ENCODE results near the gene UGT1A5.

The UGT1A5 gene

DNA sequence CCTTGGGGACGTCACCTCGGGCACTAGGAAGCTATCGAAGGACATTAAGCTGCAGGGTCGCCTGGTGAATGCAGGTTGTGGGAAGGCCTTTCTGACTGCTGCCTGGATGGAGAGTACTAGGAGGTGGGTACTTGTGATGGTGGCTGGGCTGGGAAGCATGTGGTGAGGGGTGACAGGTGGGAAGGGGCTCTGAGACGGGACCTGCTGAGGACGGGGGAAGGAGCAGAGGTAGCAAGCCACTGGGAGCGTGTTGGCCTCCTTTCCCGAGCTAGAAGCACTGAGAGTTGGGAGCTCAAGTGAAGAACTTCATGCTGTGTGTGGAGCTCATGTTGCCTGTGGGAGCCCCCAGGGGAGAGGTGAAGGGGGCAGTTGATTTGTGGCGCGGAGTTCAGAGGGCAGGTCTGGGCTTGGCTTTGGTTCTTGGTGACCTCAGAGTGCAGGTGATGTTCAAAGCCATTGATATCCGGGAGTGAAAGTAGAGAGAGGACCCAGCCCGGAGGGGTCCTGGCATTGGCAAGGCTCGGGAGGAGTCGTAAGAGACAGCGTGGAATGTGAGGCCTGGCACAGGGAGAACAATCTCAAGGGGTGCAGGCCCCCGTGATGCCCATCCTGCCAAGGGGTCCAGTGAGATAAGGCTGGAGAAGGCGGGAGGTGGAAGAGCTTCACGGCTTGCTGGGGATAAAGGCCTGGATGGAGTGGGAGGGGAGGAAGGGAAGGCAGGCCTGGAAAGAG lies 78.6 kb downstream of the UGT1A5 start:
- no peak for DNase-seq

DNA sequence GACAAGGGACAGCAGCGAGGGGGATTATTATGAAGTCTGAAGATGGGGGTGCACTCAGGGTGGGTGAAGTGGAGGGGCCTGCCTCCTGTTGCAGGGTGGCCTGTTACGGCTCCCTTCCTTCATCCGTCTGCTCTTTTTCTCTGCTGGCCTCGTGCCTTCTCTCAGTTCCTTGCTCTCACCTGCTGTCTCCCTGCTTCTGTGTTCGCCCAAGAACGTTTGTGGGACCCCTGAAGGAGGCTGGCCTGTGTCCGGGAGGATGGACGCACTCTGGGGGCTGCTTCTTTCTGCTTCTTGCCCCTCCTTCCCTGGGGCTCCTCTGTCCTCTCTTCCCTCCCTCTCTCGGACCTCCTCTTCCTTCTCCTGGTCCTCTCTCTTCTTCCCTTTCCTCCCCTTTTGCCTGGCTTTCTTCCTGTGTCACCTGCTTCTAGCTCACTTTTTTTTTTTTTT lies 79.2 kb downstream of the UGT1A5 start:
- no peak for DNase-seq

DNA sequence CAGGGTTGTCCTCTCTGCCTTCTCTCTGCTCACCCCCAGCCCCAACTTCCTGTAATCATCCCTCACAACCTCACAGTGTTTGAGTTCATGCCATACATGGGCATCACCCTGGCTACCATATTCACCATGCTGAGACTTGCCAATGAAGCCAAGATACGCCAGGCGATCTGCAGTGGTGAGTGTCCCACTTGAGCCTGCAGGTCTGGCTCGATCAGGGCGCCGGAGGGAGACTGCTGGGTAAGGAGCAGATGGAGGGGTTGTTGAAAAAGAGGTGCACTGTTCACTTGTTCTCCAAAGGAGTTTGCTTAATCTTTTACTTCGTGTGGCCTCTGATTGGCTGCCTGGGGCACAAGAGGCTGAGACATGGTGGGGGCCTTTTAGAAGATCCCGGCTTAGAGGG lies 80.0 kb downstream of the UGT1A5 start:
- DNase-seq: no peak

DNA sequence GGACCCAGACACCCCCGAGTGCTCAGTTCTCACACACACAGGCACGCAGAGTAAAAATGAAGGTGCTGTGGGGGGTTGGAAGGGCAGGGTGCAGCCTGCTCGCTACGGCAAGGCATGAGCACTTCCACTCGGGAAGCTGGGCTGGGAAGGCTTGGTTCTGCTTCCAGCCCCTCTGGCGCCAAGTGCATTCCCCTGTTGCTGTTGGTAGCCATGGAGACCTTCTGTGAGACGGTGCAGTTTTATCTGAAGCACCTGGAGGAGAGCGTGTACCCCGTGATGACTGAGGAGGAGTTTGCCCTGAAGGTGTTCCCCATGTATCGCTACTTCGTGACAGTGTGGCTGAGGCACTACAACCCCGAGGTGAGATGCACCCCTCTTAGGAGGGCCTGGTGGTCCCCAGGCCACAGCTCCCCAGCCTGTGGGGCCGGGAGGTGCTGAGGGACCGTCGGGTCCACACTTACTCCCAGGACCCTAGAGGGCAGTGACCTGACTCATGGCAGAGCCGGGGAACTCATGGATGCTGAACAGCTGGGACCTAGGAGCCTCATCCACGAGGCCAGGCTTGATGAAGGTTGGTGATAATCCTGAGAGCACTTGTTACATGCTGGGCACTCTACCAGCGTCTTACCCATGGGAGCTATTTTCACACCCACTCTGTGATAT lies 80.9 kb downstream of the UGT1A5 start:
- DNase-seq: no peak

DNA sequence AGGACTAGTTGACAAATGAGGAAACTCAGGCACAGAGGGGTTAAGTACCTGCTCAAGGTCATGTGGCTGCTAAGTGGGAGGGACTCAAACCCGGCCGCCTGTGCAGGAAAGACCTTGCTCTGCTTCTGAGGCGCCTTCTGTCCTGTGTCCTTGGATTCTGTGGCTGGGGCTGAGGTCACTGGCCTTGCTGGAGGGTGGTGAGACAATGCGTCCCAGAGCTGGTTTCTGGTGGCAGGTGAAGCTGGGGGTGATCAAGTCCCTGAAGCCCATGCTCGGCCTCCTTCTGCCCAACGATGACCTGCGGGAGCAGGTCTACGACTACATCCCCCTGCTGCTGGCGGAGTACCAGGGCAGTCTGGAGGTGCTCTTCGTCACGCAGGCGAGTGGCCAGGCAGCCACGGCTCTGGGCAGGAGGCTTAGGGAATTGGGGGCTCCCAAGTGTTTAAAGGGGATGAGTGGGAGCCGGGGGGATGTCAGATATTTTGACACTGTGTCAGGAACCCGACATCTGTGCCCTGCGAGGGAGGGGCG lies 81.5 kb downstream of the UGT1A5 start:
- no peak for DNase-seq

DNA sequence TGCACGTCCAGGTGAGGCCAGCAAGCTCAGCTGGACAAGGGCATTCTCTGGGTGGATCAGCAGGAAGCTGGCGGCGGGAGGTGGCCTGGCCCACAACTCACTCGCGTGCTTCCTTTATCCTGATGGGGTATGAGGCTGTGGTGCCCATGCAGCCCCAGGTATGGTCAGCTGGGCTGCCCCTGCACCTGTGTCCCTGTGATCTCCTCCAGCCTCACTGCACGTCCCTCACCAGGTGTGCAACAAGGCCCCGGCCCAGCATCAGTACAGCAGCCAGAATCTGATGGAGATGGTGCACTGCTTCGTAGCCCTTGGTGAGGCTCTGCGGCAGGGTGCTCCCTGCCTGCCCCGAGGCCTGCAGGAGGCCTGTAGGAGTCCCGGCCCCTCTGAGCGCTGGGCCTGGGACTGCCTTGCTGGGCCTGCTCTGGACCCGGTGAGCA lies 83.0 kb downstream of the UGT1A5 start:
- no peak for DNase-seq

DNA sequence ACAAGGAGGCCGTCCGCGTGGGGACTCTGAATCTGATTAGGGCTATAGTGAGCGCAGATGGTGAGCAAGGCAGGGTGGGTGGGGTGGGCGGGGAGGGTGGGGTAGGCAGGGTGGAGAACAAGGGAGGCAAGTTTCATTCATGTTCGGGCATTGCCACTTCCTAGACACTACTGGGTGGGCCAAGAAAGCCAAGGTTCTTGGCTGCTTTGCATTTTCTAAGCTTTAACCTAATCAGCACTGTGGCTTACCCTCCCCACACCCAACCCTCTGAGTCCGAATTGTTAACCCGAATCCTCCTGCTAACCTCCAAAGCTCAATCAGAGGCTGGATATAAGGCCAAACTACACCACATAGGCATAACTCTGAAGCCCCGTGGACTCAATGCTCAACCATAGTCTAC lies 83.5 kb downstream of the UGT1A5 start:
- DNase-seq: no peak

DNA sequence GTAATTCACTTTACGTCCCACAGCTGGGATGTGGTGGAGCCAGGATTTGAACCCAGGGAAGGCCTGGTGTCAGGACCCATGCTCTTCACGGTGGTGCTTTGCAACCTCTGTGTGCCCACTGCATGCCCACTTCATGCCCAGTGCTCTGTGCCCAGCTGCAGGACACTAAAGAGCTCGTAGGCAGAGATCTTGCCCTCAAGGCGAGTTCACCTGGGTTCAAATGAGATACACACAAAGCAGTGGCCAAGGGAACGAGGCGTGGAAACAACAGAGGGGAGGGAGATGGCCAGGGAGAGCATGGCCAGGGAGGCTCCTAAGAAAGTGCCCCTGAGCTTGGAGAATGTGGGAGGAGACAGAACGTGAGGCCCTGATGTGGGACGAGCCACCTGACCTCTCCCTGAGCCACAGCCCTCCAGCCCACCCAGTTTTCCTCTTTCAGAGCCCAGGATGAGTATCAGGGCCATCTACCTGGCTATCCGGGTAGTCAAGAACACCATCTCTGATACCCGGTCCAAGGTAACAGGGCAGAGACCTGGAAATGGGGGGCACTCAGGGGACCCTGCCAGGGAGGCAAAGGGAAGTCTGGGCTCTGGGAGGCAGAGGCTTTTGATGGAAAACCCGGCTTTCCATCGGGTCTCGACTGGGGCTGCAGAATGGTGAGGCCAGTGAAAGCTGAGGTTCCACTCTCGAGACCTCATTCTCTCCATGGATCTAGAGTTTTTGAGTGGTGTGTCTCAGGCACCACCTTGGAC lies 85.8 kb downstream of the UGT1A5 start:
- DNase-seq: no peak

DNA sequence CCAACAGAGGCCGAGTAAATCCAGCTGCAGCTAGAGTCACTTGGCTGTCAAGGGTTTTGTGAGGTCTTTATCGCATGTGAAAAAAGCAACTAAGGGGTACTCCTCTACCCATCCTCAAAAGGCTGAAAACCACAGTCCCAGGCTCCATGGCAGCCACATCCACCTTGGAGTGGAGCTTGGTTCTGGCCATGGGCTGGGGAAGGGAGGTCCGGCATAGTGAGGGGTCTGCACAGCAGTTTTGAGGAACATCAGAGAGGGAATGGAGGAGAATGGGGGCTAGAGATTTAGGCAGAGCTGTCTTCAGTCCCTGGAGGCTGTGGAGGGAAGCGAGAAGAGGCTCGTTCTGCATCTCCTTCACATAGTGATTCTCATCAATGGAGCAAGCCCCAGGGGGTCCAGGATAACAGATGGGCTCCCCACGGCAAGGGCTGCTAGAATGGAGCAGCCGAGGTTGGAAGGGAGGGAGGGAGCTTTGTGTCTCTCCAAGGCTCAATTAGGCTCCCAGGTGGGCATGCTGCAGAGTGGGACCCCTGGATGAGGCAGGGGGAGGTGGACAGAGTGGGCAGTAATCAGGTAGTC lies 86.5 kb downstream of the UGT1A5 start:
- DNase-seq: no peak

DNA sequence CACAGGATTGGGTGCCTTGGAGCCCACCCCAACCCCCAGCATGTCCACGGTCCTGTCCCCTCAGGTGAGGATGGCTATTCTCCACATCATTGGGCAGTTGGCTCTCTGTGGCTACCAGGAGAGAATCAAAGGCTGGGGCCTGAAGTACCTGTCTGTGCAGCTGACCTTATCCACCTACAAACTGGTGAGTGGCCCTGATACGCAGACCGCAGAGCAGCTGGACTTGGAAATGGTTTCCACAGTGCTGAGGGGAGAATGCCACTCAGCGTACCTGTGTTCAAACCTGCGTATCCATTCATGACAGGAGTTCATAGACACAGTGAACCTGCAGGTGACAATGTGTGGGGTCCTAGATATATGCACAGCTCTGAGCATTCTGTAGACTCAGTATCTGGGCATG lies 87.0 kb downstream of the UGT1A5 start:
- no peak for DNase-seq

DNA sequence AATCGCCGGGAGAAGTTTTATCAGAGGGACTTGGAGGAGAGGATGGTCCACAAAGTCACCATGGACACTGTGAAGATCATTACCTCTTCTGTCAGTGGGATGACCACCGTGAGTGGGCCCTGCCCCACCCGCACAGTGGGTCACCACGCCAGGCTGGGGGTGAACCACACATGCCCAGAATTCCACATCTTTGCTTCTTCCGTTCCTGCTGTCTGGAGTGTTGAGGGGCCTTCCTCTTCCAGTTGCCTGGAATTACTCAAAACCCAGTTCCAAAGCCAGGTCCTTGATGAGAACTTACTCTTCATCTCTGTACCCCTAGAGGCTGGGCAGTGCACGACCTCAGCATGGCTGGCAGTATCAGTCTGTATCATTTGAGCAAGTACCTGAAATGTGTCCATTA lies 87.5 kb downstream of the UGT1A5 start:
- no peak for DNase-seq

DNA sequence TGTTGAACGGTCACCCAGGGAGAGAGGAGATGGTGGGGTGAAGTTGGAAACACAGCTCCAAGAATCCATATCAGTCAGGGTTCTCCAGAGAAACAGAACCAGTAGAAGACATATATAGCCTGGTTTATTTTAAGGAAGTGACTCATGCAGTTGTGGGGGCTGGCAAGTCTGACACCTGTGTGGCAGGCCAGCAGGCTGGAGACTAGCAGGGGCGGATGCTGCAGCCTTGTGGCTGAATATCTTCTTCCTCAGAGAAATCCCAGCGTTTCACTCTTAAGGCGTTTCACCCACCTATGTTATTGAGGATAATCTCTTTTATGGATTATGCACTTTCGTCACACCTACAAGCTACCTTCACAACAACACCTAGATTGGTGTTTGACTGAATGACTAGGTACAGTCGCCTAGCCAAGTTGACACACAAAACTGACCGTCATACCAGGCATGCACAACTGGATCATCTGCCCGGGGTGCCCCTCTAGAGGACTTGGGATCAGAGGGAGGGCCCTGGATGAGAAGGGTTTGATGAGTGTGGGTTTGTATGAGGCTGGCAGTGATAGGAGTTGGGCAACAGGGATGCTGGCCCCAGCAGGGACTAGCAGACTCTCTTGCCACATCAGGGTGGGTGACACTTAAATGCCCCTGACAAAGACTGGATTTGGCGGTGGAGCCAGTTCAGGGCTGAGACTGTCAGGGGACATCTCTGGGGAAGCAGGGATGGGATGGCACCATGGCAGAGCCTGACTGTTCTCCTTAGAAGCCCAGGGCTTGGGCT lies 88.8 kb downstream of the UGT1A5 start:
- no peak for DNase-seq

DNA sequence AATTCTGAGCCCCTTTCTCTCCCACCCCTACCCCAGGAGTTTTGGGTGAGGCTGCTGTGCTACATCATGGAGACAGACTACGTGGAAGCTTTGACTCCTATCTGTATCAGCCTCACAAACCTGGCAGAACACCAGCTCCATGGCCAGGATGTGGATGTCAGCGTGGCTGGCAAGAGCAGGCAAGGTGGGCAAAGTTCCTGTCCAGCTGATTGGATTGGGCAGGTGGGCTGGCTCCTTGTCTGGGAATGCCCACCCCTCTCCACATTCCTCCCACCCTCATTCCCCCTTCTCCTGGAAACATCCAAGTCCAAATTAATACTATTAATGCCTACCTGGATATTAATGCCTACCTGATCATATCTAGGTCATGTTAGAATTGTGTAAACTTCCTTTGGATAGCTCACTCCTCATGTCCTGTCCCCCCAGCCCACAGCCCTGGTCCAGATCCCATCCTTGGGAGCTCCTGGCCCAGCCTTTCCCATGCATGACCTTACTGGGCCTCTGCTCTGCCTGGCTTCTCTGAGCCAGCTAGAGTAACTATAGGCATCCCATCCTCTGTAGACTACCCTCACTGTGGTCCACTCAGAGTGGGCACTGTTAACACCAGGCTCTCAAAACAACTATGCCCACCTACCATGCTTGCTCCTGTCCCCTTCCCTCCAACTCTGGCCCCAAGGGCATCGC lies 89.6 kb downstream of the UGT1A5 start:
- DNase-seq: no peak

DNA sequence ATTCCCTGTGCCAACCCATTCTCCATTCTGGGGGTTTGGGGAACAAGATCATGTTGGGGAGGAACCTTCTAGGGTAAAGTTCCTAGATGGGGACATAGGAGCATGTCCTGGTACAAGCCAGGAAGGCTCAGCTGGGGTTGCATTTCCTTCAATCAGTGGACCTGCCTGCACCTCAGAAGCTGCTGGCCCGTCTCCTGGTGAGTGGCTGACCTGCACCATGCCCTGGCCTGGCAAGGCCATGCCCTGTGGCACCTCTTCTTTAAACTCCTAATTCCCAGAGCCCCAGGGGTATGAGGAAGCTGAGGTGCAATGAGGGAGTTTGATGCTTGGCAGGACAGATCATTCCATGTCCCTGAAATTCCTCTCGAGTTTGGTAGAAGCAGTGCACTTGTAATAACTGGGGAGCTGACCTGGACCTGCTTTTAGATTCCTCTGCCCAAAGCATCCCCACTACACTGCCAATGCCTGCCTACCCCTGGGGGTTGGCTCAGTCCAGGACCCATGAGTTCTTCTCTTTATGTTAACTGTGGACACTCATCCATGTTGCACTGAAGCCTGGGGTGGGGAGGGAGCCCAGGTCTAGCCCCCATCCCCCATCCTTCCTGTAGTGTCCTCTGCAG lies 90.7 kb downstream of the UGT1A5 start:
- no peak for DNase-seq

DNA sequence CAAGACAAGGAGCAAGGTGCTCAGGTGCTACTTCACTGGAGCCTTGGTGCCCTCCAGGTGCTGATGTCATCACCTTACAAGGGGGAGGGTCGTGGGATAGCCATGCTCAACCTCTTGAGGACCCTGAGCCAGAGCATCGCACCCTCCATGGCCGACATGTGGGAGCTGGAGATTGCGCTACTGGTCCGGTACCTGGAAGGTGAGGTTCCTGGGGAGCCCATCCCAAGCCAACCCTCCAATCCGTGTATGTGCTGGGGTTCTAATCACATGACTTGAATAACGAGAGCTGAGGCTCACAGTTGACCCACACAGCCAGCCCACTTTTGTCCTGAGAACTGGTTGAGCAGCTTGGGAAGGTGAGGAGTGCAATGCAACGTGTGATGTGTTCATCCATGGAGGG lies 91.3 kb downstream of the UGT1A5 start:
- DNase-seq: no peak

DNA sequence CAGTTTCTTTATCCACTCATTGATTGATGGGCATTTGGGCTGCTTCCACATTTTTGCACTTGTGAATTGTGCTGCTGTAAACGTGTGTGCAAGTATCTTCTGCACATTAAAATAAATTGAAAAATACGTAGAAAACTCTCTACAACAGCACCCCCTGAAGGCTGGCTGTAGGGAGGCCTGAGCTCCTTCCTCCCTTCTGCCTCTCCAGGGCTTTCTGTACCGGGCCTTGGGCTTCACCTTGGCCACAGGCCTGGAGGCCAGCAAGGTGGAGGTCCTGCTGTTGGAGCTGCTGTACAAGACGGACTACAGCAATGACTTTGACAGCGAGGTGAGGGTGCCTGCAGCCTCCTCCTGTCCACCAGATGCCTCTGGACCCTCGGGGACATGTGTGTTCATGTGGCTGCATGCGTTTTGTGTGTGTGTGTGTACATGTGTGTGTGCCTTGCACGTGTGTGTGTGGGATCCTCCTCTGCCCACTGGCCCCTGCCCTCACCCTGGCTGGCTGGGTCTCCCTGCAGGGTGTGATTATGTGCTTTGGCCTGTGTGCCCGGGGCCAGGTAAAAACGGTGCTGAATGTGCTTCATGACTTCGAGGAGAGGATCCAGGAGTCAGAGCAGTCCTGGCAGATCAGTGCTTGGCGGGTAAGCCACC lies 94.6 kb downstream of the UGT1A5 start:
- no peak for DNase-seq

DNA sequence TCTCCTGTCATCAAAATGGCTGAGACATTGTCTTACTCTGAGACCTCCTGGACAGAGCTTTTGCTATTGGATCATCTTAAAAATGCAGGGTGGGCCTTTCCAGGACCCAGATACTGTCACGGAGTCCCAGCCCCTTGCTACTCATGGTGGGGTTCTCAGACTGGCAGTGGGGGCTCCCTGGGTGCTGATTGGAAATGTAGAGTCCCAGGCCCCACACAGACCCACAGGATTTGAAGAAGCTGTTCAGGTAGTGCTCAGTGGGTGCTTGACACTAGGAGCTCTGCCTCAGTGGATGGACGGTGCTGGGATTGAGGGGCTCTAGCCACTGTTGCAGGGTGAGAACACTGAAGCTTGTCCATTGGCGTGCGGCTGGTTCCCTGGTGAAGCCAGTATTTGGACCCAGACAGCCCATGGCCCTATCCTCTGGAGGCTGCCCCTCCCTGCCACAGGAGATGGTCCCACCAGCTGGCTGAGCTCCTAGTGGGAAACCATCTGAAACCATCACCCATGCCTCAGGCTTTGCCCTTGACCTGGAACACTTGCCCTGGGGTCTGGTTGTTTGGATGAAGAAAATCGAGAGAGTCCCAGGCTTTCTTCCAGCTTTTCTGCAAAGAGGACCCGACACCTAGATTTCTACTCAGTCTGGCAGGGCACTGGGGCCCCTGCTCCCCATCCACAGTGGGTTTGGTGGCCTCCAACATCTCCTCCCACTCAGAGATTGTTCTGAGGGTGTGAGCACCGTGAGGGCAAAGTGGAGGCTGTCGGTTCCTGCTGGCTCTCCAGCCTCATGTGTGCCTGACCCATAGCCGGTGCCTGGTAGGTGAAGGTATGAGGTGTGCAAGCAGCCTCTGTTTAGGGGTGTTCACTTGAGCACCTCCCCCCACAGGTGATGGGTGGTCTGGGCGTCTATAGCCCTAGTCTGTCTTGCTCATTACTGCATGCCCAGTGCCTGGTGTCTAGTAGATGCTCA lies 95.5 kb downstream of the UGT1A5 start:
- DNase-seq: no peak

DNA sequence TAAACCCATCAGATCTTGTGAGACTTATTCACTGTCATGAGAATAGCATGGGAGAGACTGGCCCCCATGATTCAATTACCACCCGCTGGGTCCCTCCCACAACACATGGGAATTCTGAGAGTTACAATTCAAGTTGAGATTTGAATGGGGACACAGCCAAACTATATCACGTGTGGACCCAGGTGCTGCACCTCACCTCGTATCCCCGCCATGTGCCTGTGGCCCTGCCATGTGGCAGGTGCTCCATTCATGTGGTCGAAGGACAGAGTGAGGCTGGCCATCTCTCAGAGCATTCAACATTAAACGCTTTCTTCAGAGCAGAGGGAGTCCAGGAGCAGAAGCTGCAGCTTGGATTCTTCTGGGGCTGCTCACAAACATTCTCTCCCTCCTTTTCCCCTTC lies 97.7 kb downstream of the UGT1A5 start:
- DNase-seq: no peak

DNA sequence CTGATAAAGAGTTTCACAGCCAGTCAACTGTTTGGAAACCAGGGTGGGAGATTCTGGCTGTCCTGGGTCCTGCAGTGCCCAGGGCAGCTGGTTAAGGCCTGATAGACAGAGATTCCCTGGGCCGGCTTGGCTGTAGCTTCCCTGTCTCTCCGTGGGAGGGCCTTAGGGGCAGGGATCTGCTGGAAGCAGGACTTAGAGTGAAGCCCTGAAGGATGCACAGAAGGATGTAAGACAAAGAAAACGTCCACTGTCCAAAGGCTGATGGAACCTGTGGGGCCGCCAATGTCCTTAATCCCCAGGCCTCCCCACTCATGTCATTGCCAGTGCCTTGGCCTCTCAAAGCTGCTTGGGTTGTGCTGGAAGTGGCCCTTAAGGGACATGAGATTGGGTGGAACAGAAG lies 98.4 kb downstream of the UGT1A5 start:
- no peak for DNase-seq

DNA sequence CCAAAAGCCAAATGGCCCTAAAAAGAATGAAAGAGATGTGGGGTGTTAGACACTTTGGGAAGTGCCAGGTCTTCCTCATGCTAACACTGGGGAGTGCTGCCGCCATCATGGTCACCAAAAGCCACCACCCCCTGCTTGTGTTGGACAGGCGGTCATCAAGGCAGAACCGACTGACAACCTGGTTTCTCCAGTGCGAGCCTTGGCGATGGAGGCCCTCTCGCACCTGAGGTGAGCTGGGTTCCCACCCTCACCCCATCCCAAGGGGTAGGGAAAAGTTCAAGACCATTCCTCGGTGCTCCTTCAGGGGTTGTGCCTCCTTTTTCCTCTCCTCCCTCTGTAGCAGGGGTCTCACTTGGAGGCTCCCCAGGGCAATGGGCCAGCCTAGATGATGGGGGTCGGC lies 99.0 kb downstream of the UGT1A5 start:
- DNase-seq: no peak

All from T1000 (cell line).